Urothelium cell line (cell line): ENCODE data around the gene VMP1.
A peak's percentile ranks its signal among the peaks of the same experiment; 100 is the strongest.

Experiments used
- DNase-seq: peaks from one replicate; pipeline ENCODE4 v3.0.0; 2011; ENCODE audit warnings: low spot score, mixed read lengths
- FAIRE-seq: peaks from 2 replicates; lab custom pipeline; 2011; peaks lifted over from hg19 to GRCh38; lab: Jason Lieb, UNC

The VMP1 gene

GRCh38 chr17:59702304-59702703 lies 5.2 kb upstream of the VMP1 start:
- FAIRE-seq, result no peak
- no peak for DNase-seq

GRCh38 chr17:59707971-59708430 lies 547 bp downstream of the VMP1 start:
- DNase-seq (no peak), FAIRE-seq (no peak)

GRCh38 chr17:59711936-59712335 lies 4.5 kb downstream of the VMP1 start:
- FAIRE-seq (no peak), DNase-seq (no peak)

- no peak for FAIRE-seq
- no peak for DNase-seq
Measured at GRCh38 chr17:59712862-59713261, 5.4 kb downstream of the VMP1 start.

- FAIRE-seq, result no peak
- DNase-seq, result no peak
Measured at GRCh38 chr17:59714255-59714654, 6.8 kb downstream of the VMP1 start.

GRCh38 chr17:59716427-59716826 lies 9.0 kb downstream of the VMP1 start:
- DNase-seq (no peak), FAIRE-seq (no peak)

- no peak for FAIRE-seq
- DNase-seq, result no peak
Measured at GRCh38 chr17:59719526-59719925, 12.1 kb downstream of the VMP1 start.

GRCh38 chr17:59722623-59723022 lies 15.2 kb downstream of the VMP1 start:
- FAIRE-seq, result no peak

GRCh38 chr17:59723041-59723440 lies 15.6 kb downstream of the VMP1 start:
- FAIRE-seq, result no peak

More at GRCh38 chr17:59722623-59723022, 15.2 kb downstream of the VMP1 start:
- no peak for DNase-seq

GRCh38 chr17:59723607-59724006 lies 16.2 kb downstream of the VMP1 start:
- no peak for FAIRE-seq

More at GRCh38 chr17:59723041-59723440, 15.6 kb downstream of the VMP1 start:
- no peak for DNase-seq

GRCh38 chr17:59725691-59726090 lies 18.2 kb downstream of the VMP1 start:
- no peak for DNase-seq
- FAIRE-seq, result no peak

More at GRCh38 chr17:59723607-59724006, 16.2 kb downstream of the VMP1 start:
- DNase-seq, result no peak

- no peak for FAIRE-seq
- DNase-seq, result no peak
Measured at GRCh38 chr17:59727817-59728533, 20.5 kb downstream of the VMP1 start.

- DNase-seq (no peak), FAIRE-seq (peak; percentile 17)
Measured at GRCh38 chr17:59730268-59730834, 22.9 kb downstream of the VMP1 start.

- no peak for FAIRE-seq
- no peak for DNase-seq
Measured at GRCh38 chr17:59733697-59734096, 26.2 kb downstream of the VMP1 start.

GRCh38 chr17:59734226-59734625 lies 26.8 kb downstream of the VMP1 start:
- FAIRE-seq, result no peak
- no peak for DNase-seq

- DNase-seq, result no peak
- FAIRE-seq, result no peak
Measured at GRCh38 chr17:59737324-59737723, 29.9 kb downstream of the VMP1 start.

GRCh38 chr17:59743842-59744241 lies 36.4 kb downstream of the VMP1 start:
- FAIRE-seq (no peak), DNase-seq (no peak)

GRCh38 chr17:59745040-59745439 lies 37.6 kb downstream of the VMP1 start:
- no peak for FAIRE-seq
- no peak for DNase-seq

- FAIRE-seq, result no peak
Measured at GRCh38 chr17:59746849-59747445, 39.5 kb downstream of the VMP1 start.

GRCh38 chr17:59748591-59748990 lies 41.1 kb downstream of the VMP1 start:
- FAIRE-seq (no peak), DNase-seq (no peak)

More at GRCh38 chr17:59746849-59747445, 39.5 kb downstream of the VMP1 start:
- peak; percentile 39 for DNase-seq

- DNase-seq (no peak), FAIRE-seq (peak; percentile 44)
Measured at GRCh38 chr17:59751955-59752413, 44.5 kb downstream of the VMP1 start.

GRCh38 chr17:59752446-59752845 lies 45.0 kb downstream of the VMP1 start:
- DNase-seq (no peak), FAIRE-seq (no peak)
